IMR-90 (cell line): ENCODE measurements around the gene EFEMP1. TPM values are rescaled to one million over a fixed set of nuclear protein-coding genes. Genes with fewer than 3 reads are reported as not detected.

Source experiments
- ATAC-seq: fragments of 200-7000 bp; cut with Tn5 transposase; 2 replicates; pipeline ENCODE4 v1.9.1; 2020; ENCODE audit warnings: low read depth, mild to moderate bottlenecking, moderate library complexity
- BruUV-seq: library from RNA; stranded (reverse); fragments of 400-500 nt; replicated peaks from 2 replicates; lab custom pipeline; 2021; lab: Mats Ljungman, UMichigan
- CTCF ChIA-PET: fragments of 300-600 bp; formaldehyde crosslinking; extraction: SDS; loops from one replicate; lab custom pipeline; 2021; ENCODE audit warnings: antibody characterized with exemption; lab: Yijun Ruan, JAX
- POLR2A ChIA-PET: fragments of 300-600 bp; sonication (Branson Sonifier 250); formaldehyde crosslinking; loops from one replicate; lab custom pipeline; 2022; ENCODE audit warnings: antibody characterized with exemption; ENCODE audit not compliant: unreplicated experiment; lab: Charles Lee
- DNase-seq: peaks from one replicate; pipeline ENCODE4 v3.0.0; 2013
- H2AFZ ChIP-seq: replicated peaks from 2 replicates; pipeline ENCODE3; 2013; ENCODE audit warnings: low read length, mild to moderate bottlenecking; ENCODE audit not compliant: poor library complexity
- H2AK5ac ChIP-seq: 2 replicates; pipeline ENCODE4 v1.6.1; 2013; ENCODE audit warnings: low read depth, low read length, inconsistent platforms
- H2AK9ac ChIP-seq: replicated peaks from 2 replicates; pipeline ENCODE3; 2013; ENCODE audit warnings: mild to moderate bottlenecking, low read depth, low read length, moderate library complexity; ENCODE audit not compliant: poor library complexity
- H2BK120ac ChIP-seq: 2 replicates; pipeline ENCODE4 v1.6.1; 2013; ENCODE audit warnings: low read depth, low read length, inconsistent platforms
- H2BK15ac ChIP-seq: 3 replicates; pipeline ENCODE4 v1.6.1; 2013; ENCODE audit warnings: low read depth, low read length, inconsistent platforms
- H2BK20ac ChIP-seq: 2 replicates; pipeline ENCODE4 v1.6.1; 2013; ENCODE audit warnings: low read depth, mild to moderate bottlenecking, inconsistent platforms, low read length, moderate library complexity
- H2BK5ac ChIP-seq: 2 replicates; pipeline ENCODE4 v1.6.1; 2013; ENCODE audit warnings: mild to moderate bottlenecking, low read depth, low read length, inconsistent platforms; ENCODE audit not compliant: poor library complexity, severe bottlenecking
- H3K14ac ChIP-seq: replicated peaks from 2 replicates; pipeline ENCODE4 v1.6.1; 2013; ENCODE audit warnings: low read depth, low read length, inconsistent platforms
- H3K18ac ChIP-seq: 2 replicates; pipeline ENCODE4 v1.6.1; 2013; ENCODE audit warnings: low read depth, low read length, control low read depth
- H3K23ac ChIP-seq: 2 replicates; pipeline ENCODE4 v1.6.1; 2013; ENCODE audit warnings: low read depth, low read length, inconsistent platforms
- H3K27ac ChIP-seq: 2 replicates; pipeline ENCODE4 v1.5.1; 2013; ENCODE audit warnings: mild to moderate bottlenecking, control low read depth, low read length; ENCODE audit not compliant: insufficient read depth
- H3K27me3 ChIP-seq: 2 replicates; pipeline ENCODE4 v1.6.1; 2013; ENCODE audit warnings: low read length; ENCODE audit not compliant: control insufficient read depth, insufficient read depth
- H3K36me3 ChIP-seq: 2 replicates; pipeline ENCODE4 v1.6.1; 2013; ENCODE audit warnings: low read length, mixed read lengths; ENCODE audit not compliant: control insufficient read depth, insufficient read depth
- H3K4ac ChIP-seq: 2 replicates; pipeline ENCODE4 v1.6.1; 2013; ENCODE audit warnings: low read depth, low read length, inconsistent platforms
- H3K4me1 ChIP-seq: 2 replicates; pipeline ENCODE4 v1.6.1; 2013; ENCODE audit warnings: low read length, mixed read lengths; ENCODE audit not compliant: control insufficient read depth, insufficient read depth
- H3K4me2 ChIP-seq: 2 replicates; pipeline ENCODE4 v1.6.1; 2013; ENCODE audit warnings: low read depth, mild to moderate bottlenecking, control low read depth, low read length, moderate library complexity
- H3K4me3 ChIP-seq: 2 replicates; pipeline ENCODE4 v1.5.1; 2013; ENCODE audit warnings: low read depth, mild to moderate bottlenecking, control low read depth, low read length, moderate library complexity; ENCODE audit not compliant: insufficient read depth
- H3K56ac ChIP-seq: 2 replicates; pipeline ENCODE4 v1.6.1; 2013; ENCODE audit warnings: low read length, inconsistent platforms; ENCODE audit not compliant: insufficient read depth; ENCODE audit errors: extremely low read depth
- H3K79me1 ChIP-seq, 2 experiments: 2 replicates each; pipeline ENCODE4 v1.6.1; 2013; ENCODE audit warnings: low read length in 2 of 2, inconsistent platforms in 1 of 2, low read depth in 1 of 2
- H3K9ac ChIP-seq: 2 replicates; pipeline ENCODE4 v1.6.1; 2013; ENCODE audit warnings: low read depth, low read length, control low read depth
- H3K9me1 ChIP-seq: 2 replicates; pipeline ENCODE4 v1.6.1; 2013; ENCODE audit warnings: low read length, inconsistent platforms; ENCODE audit not compliant: insufficient read depth
- H3K9me3 ChIP-seq: 2 replicates; pipeline ENCODE4 v1.6.1; 2013; ENCODE audit warnings: low read length; ENCODE audit not compliant: control insufficient read depth, insufficient read depth
- H4K20me1 ChIP-seq: 2 replicates; pipeline ENCODE4 v1.6.1; 2013; ENCODE audit warnings: low read length, inconsistent platforms; ENCODE audit not compliant: insufficient read depth
- H4K5ac ChIP-seq: 2 replicates; pipeline ENCODE4 v1.6.1; 2013; ENCODE audit warnings: mild to moderate bottlenecking, low read depth, low read length, control low read depth
- H4K8ac ChIP-seq, 2 experiments: 2 replicates each; pipeline ENCODE4 v1.6.1; 2013; ENCODE audit warnings: low read depth in 2 of 2, low read length in 2 of 2, control low read depth in 1 of 2, inconsistent platforms in 1 of 2
- H4K91ac ChIP-seq: 2 replicates; pipeline ENCODE4 v1.6.1; 2013; ENCODE audit warnings: low read depth, low read length, inconsistent platforms; ENCODE audit not compliant: insufficient read depth
- CEBPB ChIP-seq: IDR thresholded peaks from 2 replicates; pipeline ENCODE4 v1.6.1; 2012; ENCODE audit warnings: low read depth, low read length, improper control_type of control experiment
- CTCF ChIP-seq: conservative IDR thresholded peaks from 2 replicates; pipeline ENCODE4 v1.5.1; 2012; ENCODE audit warnings: mild to moderate bottlenecking, low read depth, low read length, improper control_type of control experiment
- WGBS, 2 experiments: methylation state at CpG; one replicate each; pipeline versions ENCODE4 v1.1.5 to v1.1.7; 2013; ENCODE audit warnings: missing lambda C conversion rate in 2 of 2; ENCODE audit not compliant: insufficient read length in 1 of 2; ENCODE audit errors: extremely low coverage in 2 of 2; 5-methylcytosine and 5-hydroxymethylcytosine counted together
- dilution Hi-C: fragments of 300-500 bp; cut with HindIII; formaldehyde crosslinking; loops from one replicate; pipeline ENCODE4 v1.14.3; 2018; ENCODE audit warnings: low sequenced_read_pairs; ENCODE audit not compliant: unreplicated experiment
- in situ Hi-C: fragments of 300-500 bp; cut with MboI; formaldehyde crosslinking; loops from 3 replicates; pipeline ENCODE4 v1.14.3; 2019; ENCODE audit warnings: low sequenced_read_pairs, inconsistent platforms, mixed read lengths
- intact Hi-C: fragments of 100-400 bp; cut with micrococcal nuclease; formaldehyde crosslinking; loops from 2 replicates; pipeline ENCODE4 v1.10.0; 2022
- polyA plus RNA-seq, 3 experiments: library from polyadenylated mRNA; depleted of rRNA; stranded (reverse); fragments of >200 nt; gene quantifications; 2 replicates each; pipeline ENCODE4 v1.2.3, GENCODE V29; 2012; ENCODE audit warnings: low replicate concordance in 1 of 3
- total RNA-seq: library from RNA; depleted of rRNA; stranded (reverse); fragments of >200 nt; gene quantifications from 2 replicates; pipeline ENCODE4 v1.2.3, GENCODE V29; 2012

The EFEMP1 gene
- total and polyA plus RNA-seq, 2 of the 4 experiments (the other 2 are of a cell fraction), result 214 to 219 TPM

GRCh38 chr2:55839182-55839819 lies 84.3 kb downstream of the EFEMP1 start:
- POLR2A ChIA-PET, result interaction anchor here (0.7 kb wide), 1 partner anchor 58 kb away, joined by 3 read pairs; no protein-coding TSS in a partner anchor
- Histone ChIP-seq H3K56ac (peak overlapping the region; percentile 35), H2AK9ac (no peak overlapping the region), H2AFZ (no peak overlapping the region), H3K4me2 (peak overlapping the region; percentile 34; the same call in 1 of the 2 replicates), H3K79me1 (no peaks in the 10 kb centered on the region), H4K8ac (peak overlapping the region; percentile 40 to 42), H3K9me3 (no peaks in the 10 kb centered on the region), H3K23ac (peak overlapping the region; percentile 57; the same call in 1 of the 2 replicates), H4K91ac (peak overlapping the region; percentile 93), H3K18ac (peak overlapping the region; percentile 99; the same call in 1 of the 2 replicates), H3K36me3 (no peaks in the 10 kb centered on the region), H3K27me3 (no peaks in the 10 kb centered on the region), H2BK15ac (peak overlapping the region; percentile 90; the same call in 2 of the 3 replicates), H2BK20ac (peak overlapping the region; percentile 48), H2AK5ac (peak overlapping the region; percentile 14; the same call in 1 of the 2 replicates), H4K20me1 (no peaks in the 10 kb centered on the region), H3K4me1 (peaks cover 19% of the 10 kb centered on the region), H3K9ac (no peak overlapping the region), H3K27ac (peak overlapping the region; percentile 65), H2BK5ac (peak overlapping the region; percentile 95), H3K9me1 (peaks cover 3% of the 10 kb centered on the region; the same call in 1 of the 2 replicates), H3K4ac (peak overlapping the region; percentile 44), H3K4me3 (no peak overlapping the region), H2BK120ac (peak overlapping the region; percentile 93), H3K14ac (peak overlapping the region; percentile 65), H4K5ac (peak overlapping the region; percentile 98; the same call in 1 of the 2 replicates)
- intact Hi-C loops (no loop called here), dilution Hi-C loops (no loop called here), in situ Hi-C loops (no loop called here)
- peak; percentile 68 for ATAC-seq
- peak; percentile 46 for DNase-seq
- CTCF ChIA-PET, result interaction anchor here (1.3 kb wide), 1 partner anchor 17 kb away, joined by 3 read pairs; no protein-coding TSS in a partner anchor
- WGBS, 2 experiments, result no CpG with 5 or more reads among the region's 7 CpGs
- TF ChIP-seq CTCF, result no peak
- peak; percentile 28; the same call in 1 of the 2 replicates for TF ChIP-seq CEBPB
- BruUV-seq, result no TSS peak
